GM12892 (cell line): ENCODE results near the gene ART4.

Experiments used
- POLR2A ChIP-seq: IDR thresholded peaks from 2 replicates; pipeline ENCODE4 v1.6.1; 2011; ENCODE audit warnings: low read depth, low read length, control low read depth
- POLR2AphosphoS5 ChIP-seq: IDR thresholded peaks from 2 replicates; pipeline ENCODE4 v1.6.1; 2011; ENCODE audit warnings: low read depth, low read length, control low read depth

GRCh38 chr12:14810167-14810952, 33.0 kb downstream of the ART4 start:
- TF ChIP-seq POLR2A (no peak), POLR2AphosphoS5 (no peak)
